ENCODE results near the gene GALT. TPM values are rescaled to one million over a fixed set of nuclear protein-coding genes. Genes with fewer than 3 reads are reported as not detected.

GALT gene
- total and polyA plus RNA-seq, 2 of the 13 experiments (the other 11 are each of a cell fraction or from before 2014, with no cell fraction given), result 40.4 to 46.3 TPM

- no peak for TF ChIP-seq CEBPZ (IDR thresholded peaks at IDR 0.05; ENCODE audit: low read length)
- no peak for TF ChIP-seq MYPOP (CRISPR knock-in tag; IDR thresholded peaks at IDR 0.05)
- peak; percentile 92; the same call in 1 of the 2 replicates for TF ChIP-seq ZNF710 (CRISPR knock-in tag; IDR thresholded peaks at IDR 0.05; ENCODE audit: borderline replicate concordance)
- TF ChIP-seq ZNF788 (CRISPR knock-in tag; IDR thresholded peaks at IDR 0.05; ENCODE audit: borderline replicate concordance), result peak; percentile 35; the same call in 1 of the 2 replicates
- no peak for TF ChIP-seq MAZ (IDR thresholded peaks at IDR 0.05; ENCODE audit: borderline replicate concordance, low read depth, low read length)
- 0 out of 2 replicates have a peak, but pooled peaks have one; percentile 20 for TF ChIP-seq MAZ (CRISPR knock-in tag; IDR thresholded peaks at IDR 0.05; ENCODE audit: low read depth)
- peak; percentile 73 for TF ChIP-seq ZFP36 (IDR thresholded peaks at IDR 0.05; ENCODE audit: borderline replicate concordance, low read depth, low read length, partially characterized antibody)
- TF ChIP-seq FOXO1 (CRISPR knock-in tag; IDR thresholded peaks at IDR 0.05), result no peak; the same call in 1 of the 2 replicates
- no peak for TF ChIP-seq RAD51 (IDR thresholded peaks at IDR 0.05; ENCODE audit: borderline replicate concordance)
- TF ChIP-seq MYC (CRISPR knock-in tag; IDR thresholded peaks at IDR 0.05; ENCODE audit: borderline replicate concordance), result no peak; the same call in 1 of the 2 replicates
- TF ChIP-seq TBX2 (CRISPR knock-in tag; IDR thresholded peaks at IDR 0.05; ENCODE audit: borderline replicate concordance), result peak; percentile 41
- no peak for TF ChIP-seq ATF6 (CRISPR knock-in tag; conservative IDR thresholded peaks at IDR 0.05)
- TF ChIP-seq ESRRA (CRISPR knock-in tag; IDR thresholded peaks at IDR 0.05; ENCODE audit: low read depth), result peak; percentile 69; the same call in 1 of the 2 replicates
- 0 out of 2 replicates have a peak, but pooled peaks have one; percentile 30 for TF ChIP-seq ZNF543 (CRISPR knock-in tag; IDR thresholded peaks at IDR 0.05)
- no peak for TF ChIP-seq ZNF34 (CRISPR knock-in tag; IDR thresholded peaks at IDR 0.05; ENCODE audit: borderline replicate concordance)
- TF ChIP-seq HDAC1 (CRISPR knock-in tag; IDR thresholded peaks at IDR 0.05), result peak; percentile 88
- 0 out of 2 replicates have a peak, but pooled peaks have one; percentile 38 for TF ChIP-seq NCOA1 (CRISPR knock-in tag; IDR thresholded peaks at IDR 0.05)
- TF ChIP-seq CREM (IDR thresholded peaks at IDR 0.05), result peak; percentile 65; the same call in 1 of the 2 replicates
- TF ChIP-seq CREM (CRISPR knock-in tag; IDR thresholded peaks at IDR 0.05), result no peak
- TF ChIP-seq RBAK (CRISPR knock-in tag; IDR thresholded peaks at IDR 0.05), result no peak
- 0 out of 2 replicates have a peak, but pooled peaks have one; percentile 41 for TF ChIP-seq ZNF772 (CRISPR knock-in tag; IDR thresholded peaks at IDR 0.05)
Observed at GRCh38 chr9:34688329-34689115, 42.0 kb downstream of the GALT start (continued).

Measured in HepG2 (cell line).